GM12872 (cell line): ENCODE results near the gene SPOPL.

Experiments used
- CTCF ChIP-seq: IDR thresholded peaks from 3 replicates; pipeline ENCODE4 v1.5.1; 2011; ENCODE audit warnings: low read depth, mild to moderate bottlenecking, low read length, moderate library complexity; ENCODE audit not compliant: insufficient read depth

The SPOPL gene

GRCh38 chr2:138501425-138502254, at the start of gene SPOPL:
Gene SPOPL (plus strand): TSS chr2:138501770. CDS start chr2:138550217, 48,447 bp downstream.
- peak; percentile 13; the same call in 1 of the 3 replicates for TF ChIP-seq CTCF

GRCh38 chr2:138452324-138452723, 49.2 kb upstream of the SPOPL start:
- no peak for TF ChIP-seq CTCF

- TF ChIP-seq CTCF: no peak
Measured at GRCh38 chr2:138453815-138454214, 47.8 kb upstream of the SPOPL start.

GRCh38 chr2:138454761-138455160, 46.8 kb upstream of the SPOPL start:
- no peak for TF ChIP-seq CTCF

GRCh38 chr2:138455275-138455674, 46.3 kb upstream of the SPOPL start:
- TF ChIP-seq CTCF: no peak

GRCh38 chr2:138455691-138456090, 45.9 kb upstream of the SPOPL start:
- TF ChIP-seq CTCF: no peak

- no peak for TF ChIP-seq CTCF
Measured at GRCh38 chr2:138468617-138469016, 33.0 kb upstream of the SPOPL start.
